ENCODE results near the gene ZFPL1. TPM values are rescaled to one million over a fixed set of nuclear protein-coding genes. Genes with fewer than 3 reads are reported as not detected.

ZFPL1 gene
- total and polyA plus RNA-seq, 11 donors = 19.6 to 44.4 (median 25.4) TPM

DNA sequence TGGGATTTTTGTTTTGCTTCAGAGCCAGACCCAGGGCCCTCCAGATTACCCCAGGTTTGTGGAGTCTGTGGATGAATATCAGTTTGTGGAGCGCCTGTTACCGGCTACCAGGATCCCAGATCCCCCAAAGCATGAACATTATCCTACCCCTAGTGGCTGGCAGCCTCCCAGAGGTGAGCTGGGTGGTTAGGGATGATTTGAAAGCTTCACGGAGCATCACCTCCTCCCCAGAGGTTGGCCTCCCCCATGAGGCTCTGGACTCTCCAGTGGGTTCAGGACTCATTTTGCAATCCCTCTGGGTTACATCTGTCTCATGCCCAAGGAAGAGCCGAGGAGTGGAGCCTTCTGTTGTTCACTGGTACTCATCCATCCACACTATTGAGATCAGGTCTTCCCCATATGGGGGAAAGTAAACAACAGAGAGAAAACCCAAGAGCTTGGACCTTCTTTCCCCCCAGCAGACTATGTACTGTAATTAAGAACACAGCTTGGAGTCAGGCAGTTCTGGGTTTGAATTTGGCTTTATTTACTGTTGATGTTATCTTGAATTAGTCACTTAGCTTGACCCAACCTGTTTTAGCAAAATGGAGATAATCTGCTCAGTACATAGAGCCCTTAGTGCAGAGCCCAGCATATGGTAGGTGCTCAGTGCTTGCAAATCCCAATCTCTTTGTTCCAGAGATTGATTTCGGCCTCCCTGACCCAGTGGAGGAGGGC, 40.6 kb downstream of the ZFPL1 start:
- DNase-seq (no peak), ATAC-seq (no peak)
- no peak overlapping the region for H3K27ac ChIP-seq
- intact Hi-C loops (cut with DNase I) = loop anchor here in 3 of 10 donors (5.0 to 10.0 kb wide), 2 partner anchors 58 to 200 kb away; partner anchors contain the start of genes CAPN1 (in 2 of the 3) and PPP2R5B (in 1 of the 3)
- H3K4me1 ChIP-seq = peaks cover 0 to 29% (median 20%) of the 10 kb centered on the region in 12 donors
- 86 to 93% (median 91%) methylated on average over 5 of the region's 5 CpGs for WGBS, 4 donors
- peaks cover 0 to 73% (median 69%) of the 10 kb centered on the region in 9 donors for H3K36me3 ChIP-seq
- no peak overlapping the region for H3K4me3 ChIP-seq
- TF ChIP-seq, protein P1, sequence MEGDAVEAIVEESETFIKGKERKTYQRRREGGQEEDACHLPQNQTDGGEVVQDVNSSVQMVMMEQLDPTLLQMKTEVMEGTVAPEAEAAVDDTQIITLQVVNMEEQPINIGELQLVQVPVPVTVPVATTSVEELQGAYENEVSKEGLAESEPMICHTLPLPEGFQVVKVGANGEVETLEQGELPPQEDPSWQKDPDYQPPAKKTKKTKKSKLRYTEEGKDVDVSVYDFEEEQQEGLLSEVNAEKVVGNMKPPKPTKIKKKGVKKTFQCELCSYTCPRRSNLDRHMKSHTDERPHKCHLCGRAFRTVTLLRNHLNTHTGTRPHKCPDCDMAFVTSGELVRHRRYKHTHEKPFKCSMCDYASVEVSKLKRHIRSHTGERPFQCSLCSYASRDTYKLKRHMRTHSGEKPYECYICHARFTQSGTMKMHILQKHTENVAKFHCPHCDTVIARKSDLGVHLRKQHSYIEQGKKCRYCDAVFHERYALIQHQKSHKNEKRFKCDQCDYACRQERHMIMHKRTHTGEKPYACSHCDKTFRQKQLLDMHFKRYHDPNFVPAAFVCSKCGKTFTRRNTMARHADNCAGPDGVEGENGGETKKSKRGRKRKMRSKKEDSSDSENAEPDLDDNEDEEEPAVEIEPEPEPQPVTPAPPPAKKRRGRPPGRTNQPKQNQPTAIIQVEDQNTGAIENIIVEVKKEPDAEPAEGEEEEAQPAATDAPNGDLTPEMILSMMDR (IDR thresholded peaks at IDR 0.05) = no peak
- TF ChIP-seq POLR2A (IDR thresholded peaks at IDR 0.05) = no peak
- H3K27me3 ChIP-seq = no peaks in the 10 kb centered on the region
- H3K9me3 ChIP-seq = no peaks in the 10 kb centered on the region

DNA sequence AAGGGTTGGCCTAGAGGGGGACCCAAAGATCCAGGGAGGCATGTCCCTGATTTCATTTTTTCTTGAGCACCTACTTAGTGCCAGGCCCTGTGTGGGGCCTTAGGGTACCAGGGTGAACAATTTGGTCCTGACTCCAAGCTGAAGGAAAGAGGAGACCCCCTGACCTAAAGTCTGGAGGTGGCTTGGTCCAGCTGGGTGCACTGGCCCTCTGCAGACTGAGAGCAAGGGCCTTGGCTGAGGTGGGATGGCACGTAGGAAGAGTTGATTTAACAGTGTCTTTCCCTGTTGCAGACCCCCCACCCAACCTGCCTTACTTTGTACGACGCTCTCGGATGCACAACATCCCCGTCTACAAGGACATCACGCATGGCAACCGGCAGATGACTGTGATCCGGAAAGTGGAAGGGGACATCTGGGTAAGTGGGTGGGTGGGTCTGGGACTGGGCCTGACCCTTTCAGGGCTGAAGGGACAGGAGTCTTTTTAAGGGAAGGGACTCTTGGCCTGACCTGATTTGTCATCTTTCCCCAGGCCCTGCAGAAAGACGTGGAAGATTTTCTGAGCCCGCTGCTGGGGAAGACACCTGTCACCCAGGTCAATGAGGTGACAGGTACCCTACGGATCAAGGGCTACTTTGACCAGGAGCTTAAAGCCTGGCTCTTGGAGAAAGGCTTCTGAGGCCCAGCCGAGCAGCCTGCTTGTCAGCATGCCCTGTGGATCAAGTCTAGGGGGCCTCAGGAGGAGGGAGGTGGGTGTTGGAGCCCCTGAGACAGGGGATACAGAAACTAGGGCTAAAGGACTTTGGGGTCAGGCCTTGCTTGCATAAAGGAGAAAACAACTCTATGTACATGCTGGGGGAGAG, 41.4 kb downstream of the ZFPL1 start:
- H3K36me3 ChIP-seq = peaks cover 0 to 73% (median 69%) of the 10 kb centered on the region in 9 donors
- peaks cover 0 to 24% (median 19%) of the 10 kb centered on the region in 12 donors for H3K4me1 ChIP-seq
- H3K9me3 ChIP-seq = no peaks in the 10 kb centered on the region
- no peak overlapping the region for H3K27ac ChIP-seq
- intact Hi-C loops (cut with DNase I) = loop anchor here in 1 of 10 donors (10.0 kb wide), 1 partner anchor 201 kb away; the partner anchor contains the start of gene PPP2R5B
- H3K27me3 ChIP-seq = no peaks in the 10 kb centered on the region
- H3K4me3 ChIP-seq = no peak overlapping the region
- 88 to 93% (median 91%) methylated on average over 12 of the region's 12 CpGs for WGBS, 4 donors
- ATAC-seq = no peak
- no peak for DNase-seq
- no peak for TF ChIP-seq POLR2A (IDR thresholded peaks at IDR 0.05)
- TF ChIP-seq, protein P1 (IDR thresholded peaks at IDR 0.05) = no peak

DNA sequence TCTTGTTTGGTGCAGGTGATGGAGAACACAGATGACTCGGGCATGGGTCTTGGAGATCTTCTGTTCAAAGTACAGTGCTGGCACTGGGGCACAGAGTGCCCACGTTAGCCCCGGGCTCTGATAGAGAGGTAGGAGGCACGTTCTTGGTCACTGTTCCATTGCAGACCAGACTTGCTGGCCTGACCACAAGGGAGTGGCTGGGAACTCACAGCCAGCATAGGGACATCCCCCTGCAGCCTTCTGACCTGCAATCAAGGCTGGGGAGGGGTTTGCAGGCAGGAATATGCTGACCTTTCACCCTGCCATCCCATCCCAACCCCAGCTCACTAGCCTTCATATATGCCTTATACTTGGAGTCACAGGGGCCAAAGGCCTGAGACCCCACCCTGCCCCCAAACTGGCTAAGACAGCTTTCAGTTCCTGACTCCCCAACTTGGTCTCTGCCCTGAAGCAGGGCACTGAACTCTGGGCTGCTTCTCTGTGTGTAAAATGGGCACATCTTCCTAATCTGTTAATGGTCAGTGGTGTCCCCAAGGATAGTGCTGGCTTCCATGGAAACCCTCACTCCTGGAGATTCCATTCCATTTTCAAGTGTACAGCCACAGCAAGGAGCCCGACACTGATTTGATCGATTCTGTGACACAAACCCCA, 42.7 kb downstream of the ZFPL1 start:
- DNase-seq = peak in 1 of 5 donors; percentile 14
- TF ChIP-seq, protein P1 (IDR thresholded peaks at IDR 0.05) = no peak
- no peak for TF ChIP-seq POLR2A (IDR thresholded peaks at IDR 0.05)

More for the DNA sequence above, 42.7 kb downstream of the ZFPL1 start:
- intact Hi-C loops (cut with DNase I) = loop anchor here in 1 of 10 donors (10.0 kb wide), 1 partner anchor 202 kb away; the partner anchor contains the start of gene PPP2R5B
- peaks cover 0 to 78% (median 74%) of the 10 kb centered on the region in 9 donors for H3K36me3 ChIP-seq
- H3K4me1 ChIP-seq = peaks cover 0 to 12% (median 9%) of the 10 kb centered on the region in 12 donors
- no peaks in the 10 kb centered on the region for H3K27me3 ChIP-seq
- WGBS, 4 donors = 79 to 87% (median 81%) methylated on average over 6 of the region's 6 CpGs
- ATAC-seq = no peak
- no peaks in the 10 kb centered on the region for H3K9me3 ChIP-seq
- H3K27ac ChIP-seq = no peak overlapping the region
- no peak overlapping the region for H3K4me3 ChIP-seq

Measured in heart left ventricle (tissue), 16 donors.